Muscle of back (tissue), 11 donors: Measurements from ENCODE around the gene BTBD16. TPM values are rescaled to one million over a fixed set of nuclear protein-coding genes. Genes with fewer than 3 reads are reported as not detected.
A peak's percentile ranks its signal among the peaks of the same experiment; 100 is the strongest.

Experiments
- DNase-seq, 3 donors: peaks; one replicate each; pipeline versions ENCODE4 v3.0.0 to v3.0.0-alpha.2; 2013
- polyA plus RNA-seq, 10 donors: library from polyadenylated mRNA; unstranded; fragments of 120-200 nt; gene quantifications; one replicate each; pipeline ENCODE4 v1.2.1, GENCODE V29; 2013; ENCODE audit not compliant: insufficient read length in 10 of 10

Gene BTBD16
- polyA plus RNA-seq, 10 donors: 0.07 to 0.43 (median 0.31) TPM; not detected in 5

GRCh38 chr10:122342293-122343134, 71.4 kb downstream of the BTBD16 start:
- peak; percentile 36 to 69 (median 48) for DNase-seq

- DNase-seq: no peak
Measured at GRCh38 chr10:122343135-122343800, 72.2 kb downstream of the BTBD16 start.

- no peak for DNase-seq
Measured at GRCh38 chr10:122343936-122344335, 72.8 kb downstream of the BTBD16 start.

GRCh38 chr10:122344741-122345258, 73.7 kb downstream of the BTBD16 start:
- no peak for DNase-seq

- DNase-seq: no peak
Measured at GRCh38 chr10:122346326-122346950, 75.3 kb downstream of the BTBD16 start.

- DNase-seq: no peak
Measured at GRCh38 chr10:122347170-122347841, 76.2 kb downstream of the BTBD16 start.

- DNase-seq: no peak
Measured at GRCh38 chr10:122348512-122348911, 77.4 kb downstream of the BTBD16 start.

GRCh38 chr10:122348935-122349361, 77.9 kb downstream of the BTBD16 start:
- DNase-seq: no peak

GRCh38 chr10:122349758-122350369, 78.8 kb downstream of the BTBD16 start:
- DNase-seq: no peak

GRCh38 chr10:122350893-122351292, 79.8 kb downstream of the BTBD16 start:
- no peak for DNase-seq

GRCh38 chr10:122352817-122353525, 81.9 kb downstream of the BTBD16 start:
- DNase-seq: no peak

GRCh38 chr10:122354383-122354782, 83.3 kb downstream of the BTBD16 start:
- DNase-seq: no peak

- DNase-seq: no peak
Measured at GRCh38 chr10:122357685-122358084, 86.6 kb downstream of the BTBD16 start.

- no peak for DNase-seq
Measured at GRCh38 chr10:122359621-122360020, 88.5 kb downstream of the BTBD16 start.

GRCh38 chr10:122361046-122361445, 90.0 kb downstream of the BTBD16 start:
- DNase-seq: no peak

- no peak for DNase-seq
Measured at GRCh38 chr10:122362031-122362592, 91.0 kb downstream of the BTBD16 start.

GRCh38 chr10:122362621-122363020, 91.5 kb downstream of the BTBD16 start:
- no peak for DNase-seq

GRCh38 chr10:122363311-122363710, 92.2 kb downstream of the BTBD16 start:
- DNase-seq: no peak

- DNase-seq: no peak
Measured at GRCh38 chr10:122363722-122364463, 92.8 kb downstream of the BTBD16 start.
